ENCODE data around the gene DNAJC5. TPM values are rescaled to one million over a fixed set of nuclear protein-coding genes. Genes with fewer than 3 reads are reported as not detected.

The DNAJC5 gene
- total and polyA plus RNA-seq, 2 experiments from 2014 or later: 7.1 to 33.5 TPM

- TF ChIP-seq ETS1 (IDR thresholded peaks at IDR 0.05): peak; percentile 26; the same call in 1 of the 2 replicates
- peak; percentile 45; the same call in 1 of the 2 replicates for TF ChIP-seq POLR2AphosphoS5 (IDR thresholded peaks at IDR 0.05; ENCODE audit: low read depth)
- TF ChIP-seq STAT1 (IDR thresholded peaks at IDR 0.05; ENCODE audit: unreplicated experiment): no peak
- TF ChIP-seq ZNF114 (CRISPR knock-in tag; IDR thresholded peaks at IDR 0.05): no peak
These were observed 36.3 kb upstream of the DNAJC5 start (continued) for GRCh38 chr20:63858393-63859165.

DNA sequence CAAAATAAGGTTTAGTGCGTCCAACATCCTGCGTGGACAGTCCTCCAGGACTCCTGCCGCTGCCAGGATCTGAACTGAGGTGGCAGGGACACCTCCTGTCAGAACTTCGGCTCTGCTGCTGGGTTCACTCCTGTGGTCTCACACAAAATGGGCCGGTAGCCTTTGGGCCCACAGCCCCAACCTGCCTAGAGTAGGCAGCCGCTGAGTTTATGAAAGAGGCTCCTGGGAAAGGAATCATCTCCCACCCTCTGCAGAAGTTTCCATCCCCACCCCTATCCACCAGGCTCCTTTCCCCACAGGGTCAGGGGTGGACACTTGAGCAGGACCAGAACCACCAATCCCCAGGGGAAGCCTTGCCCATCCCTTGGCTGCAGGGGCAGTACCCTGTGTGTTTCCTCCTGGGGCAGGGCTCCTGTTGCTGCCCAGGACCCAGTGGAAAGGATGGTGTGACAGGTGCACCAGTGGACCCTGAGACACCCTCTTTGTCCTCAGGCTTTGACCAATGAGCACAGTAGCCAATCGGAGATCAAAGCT lies 35.7 kb upstream of the DNAJC5 start:
- H3K27ac ChIP-seq (ENCODE audit: low read depth): peak overlapping the region; percentile 78
- H2AFZ ChIP-seq: no peak overlapping the region
- no peaks in the 10 kb centered on the region for H3K36me3 ChIP-seq (ENCODE audit: insufficient read depth)
- peaks cover 6% of the 10 kb centered on the region; the same call in 1 of the 2 replicates for H3K79me2 ChIP-seq (replicated peaks; ENCODE audit: insufficient read depth)
- no peaks in the 10 kb centered on the region for H3K9me3 Mint-ChIP-seq
- H3F3A ChIP-seq (replicated peaks; ENCODE audit: low read depth): peaks cover 25% of the 10 kb centered on the region
- peak overlapping the region; percentile 49; the same call in 1 of the 3 replicates for H3K4me3 Mint-ChIP-seq
- DNase-seq (ENCODE audit: low spot score) (no peak), ATAC-seq (no peak)
- no peaks in the 10 kb centered on the region for H3K9me2 ChIP-seq (ENCODE audit: insufficient read depth)
- TF ChIP-seq EZH2phosphoT487 (IDR thresholded peaks at IDR 0.05; ENCODE audit: unreplicated experiment): no peak
- TF ChIP-seq STAT1 (IDR thresholded peaks at IDR 0.05; ENCODE audit: unreplicated experiment): no peak
- no peak for TF ChIP-seq EZH2 (IDR thresholded peaks at IDR 0.05; ENCODE audit: low read depth, unreplicated experiment)
- no peak for TF ChIP-seq CREB1 (CRISPR knock-in tag; IDR thresholded peaks at IDR 0.05; ENCODE audit: low read depth)
- TF ChIP-seq, protein P1, sequence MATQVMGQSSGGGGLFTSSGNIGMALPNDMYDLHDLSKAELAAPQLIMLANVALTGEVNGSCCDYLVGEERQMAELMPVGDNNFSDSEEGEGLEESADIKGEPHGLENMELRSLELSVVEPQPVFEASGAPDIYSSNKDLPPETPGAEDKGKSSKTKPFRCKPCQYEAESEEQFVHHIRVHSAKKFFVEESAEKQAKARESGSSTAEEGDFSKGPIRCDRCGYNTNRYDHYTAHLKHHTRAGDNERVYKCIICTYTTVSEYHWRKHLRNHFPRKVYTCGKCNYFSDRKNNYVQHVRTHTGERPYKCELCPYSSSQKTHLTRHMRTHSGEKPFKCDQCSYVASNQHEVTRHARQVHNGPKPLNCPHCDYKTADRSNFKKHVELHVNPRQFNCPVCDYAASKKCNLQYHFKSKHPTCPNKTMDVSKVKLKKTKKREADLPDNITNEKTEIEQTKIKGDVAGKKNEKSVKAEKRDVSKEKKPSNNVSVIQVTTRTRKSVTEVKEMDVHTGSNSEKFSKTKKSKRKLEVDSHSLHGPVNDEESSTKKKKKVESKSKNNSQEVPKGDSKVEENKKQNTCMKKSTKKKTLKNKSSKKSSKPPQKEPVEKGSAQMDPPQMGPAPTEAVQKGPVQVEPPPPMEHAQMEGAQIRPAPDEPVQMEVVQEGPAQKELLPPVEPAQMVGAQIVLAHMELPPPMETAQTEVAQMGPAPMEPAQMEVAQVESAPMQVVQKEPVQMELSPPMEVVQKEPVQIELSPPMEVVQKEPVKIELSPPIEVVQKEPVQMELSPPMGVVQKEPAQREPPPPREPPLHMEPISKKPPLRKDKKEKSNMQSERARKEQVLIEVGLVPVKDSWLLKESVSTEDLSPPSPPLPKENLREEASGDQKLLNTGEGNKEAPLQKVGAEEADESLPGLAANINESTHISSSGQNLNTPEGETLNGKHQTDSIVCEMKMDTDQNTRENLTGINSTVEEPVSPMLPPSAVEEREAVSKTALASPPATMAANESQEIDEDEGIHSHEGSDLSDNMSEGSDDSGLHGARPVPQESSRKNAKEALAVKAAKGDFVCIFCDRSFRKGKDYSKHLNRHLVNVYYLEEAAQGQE (IDR thresholded peaks at IDR 0.05; ENCODE audit: unreplicated experiment): no peak
- TF ChIP-seq ZNF114 (CRISPR knock-in tag; IDR thresholded peaks at IDR 0.05): no peak
- TF ChIP-seq CTCF (conservative IDR thresholded peaks at IDR 0.05; ENCODE audit: low read depth in 2 of 2): no peak
- no peak for TF ChIP-seq ZNF331 (CRISPR knock-in tag; IDR thresholded peaks at IDR 0.05; ENCODE audit: low read depth)
- no peak for TF ChIP-seq ETS1 (IDR thresholded peaks at IDR 0.05)
- no peak for TF ChIP-seq POLR2AphosphoS5 (IDR thresholded peaks at IDR 0.05; ENCODE audit: low read depth)
- TF ChIP-seq NANOG (IDR thresholded peaks at IDR 0.05; ENCODE audit: borderline replicate concordance): no peak
- peak overlapping the region; percentile 37; the same call in 1 of the 2 replicates for H3K4me3 ChIP-seq
- peaks cover 7% of the 10 kb centered on the region for H3K36me3 Mint-ChIP-seq (ENCODE audit: low read depth)
- peak overlapping the region; percentile 91 for H3K27ac Mint-ChIP-seq
- H3K4me1 ChIP-seq (ENCODE audit: insufficient read depth): peaks cover 55% of the 10 kb centered on the region
- peak overlapping the region; percentile 73 for H3K4me2 ChIP-seq
- H3K27me3 ChIP-seq (ENCODE audit: insufficient read depth): no peaks in the 10 kb centered on the region
- H3K27me3 Mint-ChIP-seq (ENCODE audit: insufficient read depth, low read depth, poor library complexity): peaks cover 26% of the 10 kb centered on the region
- no peaks in the 10 kb centered on the region for H4K20me1 ChIP-seq (replicated peaks; ENCODE audit: insufficient read depth)
- peaks cover 59% of the 10 kb centered on the region for H3K4me1 Mint-ChIP-seq
